ENCODE data around the gene ZC3H12A.

ZC3H12A gene

DNA sequence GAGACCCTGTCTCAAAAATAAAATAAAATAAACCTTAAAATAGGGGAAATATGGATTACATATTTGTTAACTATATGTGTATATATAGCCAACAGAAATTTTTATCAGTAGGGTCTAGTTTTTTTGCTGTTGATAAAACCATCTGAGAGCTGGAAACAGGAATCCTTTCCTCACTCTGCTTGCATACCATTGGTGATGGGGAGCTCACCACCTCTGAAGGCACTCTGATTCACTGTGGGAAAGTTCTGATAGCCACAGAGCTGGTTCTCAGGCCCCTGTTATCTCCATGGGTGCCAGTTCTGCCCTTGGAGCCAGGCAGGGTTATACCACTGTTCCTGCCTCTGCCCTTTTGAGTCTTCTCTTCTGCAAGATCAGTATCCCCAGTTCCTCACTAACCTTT lies 17.8 kb upstream of the ZC3H12A start:
- DNase-seq = no peak

DNA sequence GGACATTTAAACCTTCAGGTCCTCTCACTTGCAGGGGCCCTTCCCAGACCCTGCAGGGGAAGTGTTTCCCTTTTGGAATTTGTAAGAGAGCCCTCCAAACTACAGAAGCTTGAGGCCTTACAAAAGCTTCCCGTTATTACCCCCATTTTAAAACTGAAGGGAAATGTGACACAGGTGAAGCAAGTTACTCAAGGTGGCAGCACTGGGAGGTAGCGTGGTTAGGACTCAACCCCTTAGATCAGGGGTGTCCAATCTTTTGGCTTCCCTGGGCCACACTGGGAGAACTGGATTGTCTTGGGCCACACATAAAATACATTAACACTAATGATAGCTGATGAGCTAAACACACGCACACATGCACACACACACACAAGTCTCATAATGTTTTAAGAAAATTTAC lies 15.8 kb upstream of the ZC3H12A start:
- no peak for DNase-seq

DNA sequence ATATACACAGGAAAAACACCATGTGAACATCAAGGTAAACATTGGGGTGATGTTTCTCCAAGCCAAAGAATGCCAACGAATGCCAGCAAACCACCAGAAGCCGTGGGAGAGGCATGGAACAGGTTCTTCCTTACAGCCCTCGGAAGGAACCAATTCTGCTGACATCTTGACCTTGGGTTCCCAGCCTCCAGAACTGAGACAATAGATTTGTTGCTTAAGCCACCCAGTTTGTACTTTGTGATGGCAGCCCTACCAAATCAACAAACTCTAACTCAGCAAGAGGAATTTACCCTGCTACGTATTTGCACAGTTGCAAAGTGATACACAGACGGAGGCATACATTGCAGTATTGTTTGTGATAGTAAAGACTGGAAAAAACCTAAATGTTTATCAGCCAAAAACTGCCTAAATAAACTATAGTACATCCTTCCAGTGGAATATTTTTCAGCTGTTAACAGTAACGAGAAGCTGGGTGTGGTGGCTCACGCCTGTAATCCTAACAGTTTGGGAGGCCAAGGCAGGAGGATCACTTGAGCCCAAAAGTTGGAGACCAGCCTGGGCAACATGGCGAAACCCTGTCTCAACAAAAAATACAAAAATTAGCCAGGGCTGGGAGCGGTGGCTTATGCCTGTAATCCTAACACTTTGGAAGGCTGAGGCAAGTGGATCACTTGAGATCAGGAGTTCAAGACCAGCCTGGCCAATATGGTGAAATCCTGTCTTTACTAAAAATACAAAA lies 12.5 kb upstream of the ZC3H12A start:
- DNase-seq = no peak

DNA sequence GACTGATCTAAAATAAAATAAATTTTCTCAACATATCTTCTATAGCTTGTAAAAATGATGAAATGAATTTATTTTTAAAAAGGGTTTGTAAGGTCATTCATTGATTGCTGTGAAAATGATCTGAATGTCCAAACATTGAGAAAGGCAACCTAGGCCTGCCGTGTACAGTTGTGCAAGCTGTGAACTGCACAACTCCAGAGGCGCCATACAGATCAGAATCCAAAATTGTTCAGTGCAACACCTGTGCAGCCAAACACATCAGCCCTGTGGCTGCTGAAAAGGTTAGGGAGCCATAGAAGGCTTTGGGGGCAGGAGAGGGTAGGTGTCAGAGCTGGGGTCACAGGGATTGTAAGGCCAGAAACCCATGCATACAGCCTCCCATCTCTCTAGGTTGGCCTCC lies 9.9 kb upstream of the ZC3H12A start:
- no peak for DNase-seq

DNA sequence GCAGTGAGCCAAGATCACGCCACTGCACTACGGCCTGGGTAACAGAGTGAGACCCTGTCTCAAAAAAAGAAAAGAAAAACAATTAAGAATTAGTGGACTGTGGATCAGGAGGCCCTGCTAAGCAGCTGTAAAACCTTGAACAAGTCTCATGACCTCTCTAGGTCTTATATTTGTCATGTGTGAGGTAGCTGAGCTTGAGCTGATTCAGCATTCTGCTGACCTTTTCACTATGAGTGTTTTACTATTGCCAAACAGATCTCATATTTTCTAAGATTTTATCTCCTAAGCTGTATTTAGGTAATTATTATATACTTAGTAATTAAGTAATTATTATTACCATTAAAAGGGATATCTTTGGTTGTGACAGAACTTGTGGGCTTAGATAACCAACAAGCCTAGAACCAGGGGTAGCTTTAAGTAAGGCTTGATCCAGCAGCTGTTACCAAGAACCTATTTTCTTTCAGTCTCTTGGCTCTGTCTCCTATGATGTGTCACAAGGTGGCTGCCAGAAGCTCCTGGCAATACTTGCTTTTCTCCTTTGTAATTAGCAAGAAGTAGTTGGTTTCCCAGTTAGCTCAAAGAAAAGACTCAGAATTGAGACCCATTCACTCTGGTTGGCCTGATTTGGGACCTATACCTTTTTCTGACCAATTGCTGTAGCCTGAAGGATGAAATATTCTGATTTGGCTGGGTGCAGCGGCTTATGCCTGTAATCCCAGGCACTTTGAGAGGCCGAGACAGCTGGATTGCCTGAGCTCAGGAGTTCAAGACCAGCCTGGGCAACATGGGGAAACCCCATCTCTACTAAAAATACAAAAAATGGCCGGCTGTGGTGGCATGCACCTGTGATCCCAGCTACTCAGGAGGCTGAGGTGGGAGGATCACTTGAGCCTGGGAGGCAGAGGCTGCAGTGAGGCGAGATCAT lies 8.5 kb upstream of the ZC3H12A start:
- no peak for DNase-seq

DNA sequence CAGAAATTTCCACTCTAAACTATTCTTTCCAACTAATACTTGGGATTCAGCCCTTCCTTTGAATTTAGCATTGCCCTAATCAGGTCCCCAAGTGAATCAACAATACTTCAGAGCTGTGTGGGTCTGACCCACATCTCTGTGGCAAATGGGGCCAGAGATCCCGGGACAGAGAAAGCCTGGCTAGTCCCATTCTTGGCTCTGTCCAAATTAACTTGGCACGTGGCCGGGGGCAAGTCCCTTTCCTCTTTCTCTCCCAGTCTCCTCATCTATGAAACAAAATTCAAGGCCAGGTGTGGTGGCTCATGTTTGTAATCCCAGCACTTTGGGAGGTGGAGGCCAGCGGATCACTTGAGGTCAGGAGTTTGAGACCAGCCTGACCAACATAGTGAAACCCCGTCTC lies 6.3 kb upstream of the ZC3H12A start:
- DNase-seq = no peak

DNA sequence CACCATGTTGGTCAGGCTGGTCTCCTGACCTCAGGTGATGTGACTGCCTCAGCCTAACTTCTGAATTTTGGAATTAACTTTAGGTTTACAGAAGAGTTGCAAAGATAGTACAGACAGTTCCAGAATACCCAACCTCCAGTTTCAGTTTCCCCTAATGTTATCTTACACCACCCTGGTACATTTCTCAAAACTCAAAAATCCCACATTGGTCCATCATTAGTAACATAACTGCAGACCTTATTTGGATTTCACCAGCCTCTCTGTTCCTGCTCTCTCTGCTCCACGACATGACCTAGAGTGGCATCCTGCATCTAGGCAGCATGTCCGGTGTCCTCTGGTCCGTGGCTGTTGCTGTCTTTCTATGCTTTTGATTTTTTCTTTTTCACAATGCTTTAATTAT lies 5.0 kb upstream of the ZC3H12A start:
- no peak for DNase-seq

DNA sequence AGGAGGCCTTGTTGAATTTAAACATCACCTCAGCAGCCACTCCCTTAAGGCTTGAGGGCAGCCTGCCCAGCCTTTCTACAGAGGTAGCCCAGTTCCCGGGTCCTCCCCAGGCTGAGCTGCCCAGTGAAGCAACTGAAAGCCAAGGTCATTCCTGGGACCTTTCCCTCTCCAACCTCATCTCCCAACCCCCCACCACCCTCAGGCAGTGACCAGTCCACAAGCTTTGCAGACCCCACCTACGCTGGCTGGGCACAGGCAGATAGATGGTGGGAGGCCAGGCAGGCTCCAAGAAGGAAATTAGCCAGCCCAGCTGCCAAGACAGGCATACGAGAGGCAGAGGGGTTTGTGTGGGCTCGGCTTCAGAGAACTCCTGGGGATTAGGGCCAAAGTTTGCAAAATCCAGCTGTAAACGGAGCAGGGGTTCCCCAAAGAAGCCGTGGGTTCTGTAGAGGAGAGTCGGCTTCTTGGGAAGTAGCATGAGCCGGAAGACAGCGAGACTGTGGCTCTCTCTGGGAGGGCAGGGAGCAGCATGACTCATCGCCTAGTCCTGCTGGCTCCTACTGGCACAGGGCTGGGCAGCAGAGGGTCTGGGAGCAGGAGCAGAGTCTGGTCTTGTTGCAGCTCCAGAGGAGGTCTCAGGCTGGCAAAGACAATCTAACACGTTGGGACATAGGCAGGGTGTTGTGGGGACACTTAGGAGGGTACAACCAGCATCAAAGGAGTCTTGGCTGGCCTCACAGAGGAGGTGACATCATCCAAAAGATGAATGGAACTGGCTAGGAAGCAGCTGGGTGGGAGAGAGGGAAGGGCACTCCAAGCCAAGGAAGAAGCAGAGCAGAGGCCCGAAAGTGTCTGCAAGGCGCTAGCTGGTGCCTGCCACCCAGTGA lies 2.8 kb upstream of the ZC3H12A start:
- no peak for DNase-seq

DNA sequence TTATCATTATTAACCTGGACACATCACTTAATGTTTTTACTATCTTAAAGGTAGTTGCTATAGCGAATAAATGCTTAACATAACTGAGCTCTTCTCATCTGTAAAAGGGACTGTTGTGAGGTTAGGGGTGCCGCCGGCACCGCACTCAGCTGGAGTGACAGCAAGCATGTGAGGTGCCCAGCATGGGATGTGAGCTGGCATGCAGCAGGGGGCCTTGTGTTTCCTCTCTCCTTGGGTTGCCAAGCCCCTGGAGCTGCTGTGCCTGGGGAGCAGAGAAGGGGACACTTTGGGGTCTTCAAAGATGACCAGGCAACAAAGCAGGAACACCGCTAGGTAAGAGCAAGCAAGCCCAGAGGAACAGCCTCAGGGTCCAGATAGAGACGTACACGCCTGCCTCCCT lies 2.1 kb upstream of the ZC3H12A start:
- no peak for DNase-seq

DNA sequence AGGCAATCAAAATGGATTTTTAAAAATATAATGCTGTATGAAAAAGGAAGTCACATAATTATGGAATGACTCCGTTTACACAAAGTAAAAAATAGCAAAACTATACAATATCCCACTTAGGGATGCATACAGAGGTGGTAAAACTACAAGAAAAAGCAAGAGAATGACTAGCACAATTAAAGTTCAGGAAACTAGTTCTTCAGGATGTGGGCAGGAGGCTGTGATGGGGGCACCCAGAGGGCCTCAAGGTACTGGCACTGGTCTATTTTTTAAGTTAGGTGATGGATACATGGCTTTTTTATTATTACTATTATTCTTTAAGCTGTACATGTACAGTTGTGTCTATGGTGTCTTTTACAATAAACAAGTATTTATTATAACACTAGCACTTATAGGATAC lies 1.4 kb upstream of the ZC3H12A start:
- DNase-seq = no peak

DNA sequence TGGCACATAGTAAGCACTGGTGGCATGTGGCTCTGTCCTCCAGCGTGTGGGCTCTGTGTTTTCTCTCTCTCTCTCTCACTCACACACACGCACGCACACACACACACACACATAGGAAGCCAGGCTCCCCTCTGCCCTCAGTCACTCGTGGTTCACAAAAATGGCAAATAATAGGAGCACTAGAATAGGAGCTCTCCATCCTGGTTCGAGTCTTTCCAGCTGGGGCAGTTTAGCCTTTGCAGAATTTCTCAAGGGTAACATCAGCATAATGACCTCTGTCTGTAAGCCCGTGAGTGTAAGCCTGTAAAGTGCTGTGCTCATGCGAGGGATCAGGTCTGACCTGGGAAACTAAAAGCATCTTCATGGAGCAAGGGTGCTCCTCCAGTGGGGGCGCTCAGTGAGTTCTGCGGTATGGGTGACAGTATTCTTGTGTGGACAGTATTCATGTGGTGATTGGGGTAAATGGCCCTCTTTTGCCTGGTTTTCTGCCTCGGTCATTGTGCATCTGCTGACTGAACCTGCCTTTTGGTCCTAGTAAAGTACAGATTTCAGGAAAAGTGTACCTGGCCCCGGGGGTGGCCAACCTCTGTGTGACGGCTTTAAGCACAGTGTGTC lies 842 bp upstream of the ZC3H12A start:
- no peak for DNase-seq

DNA sequence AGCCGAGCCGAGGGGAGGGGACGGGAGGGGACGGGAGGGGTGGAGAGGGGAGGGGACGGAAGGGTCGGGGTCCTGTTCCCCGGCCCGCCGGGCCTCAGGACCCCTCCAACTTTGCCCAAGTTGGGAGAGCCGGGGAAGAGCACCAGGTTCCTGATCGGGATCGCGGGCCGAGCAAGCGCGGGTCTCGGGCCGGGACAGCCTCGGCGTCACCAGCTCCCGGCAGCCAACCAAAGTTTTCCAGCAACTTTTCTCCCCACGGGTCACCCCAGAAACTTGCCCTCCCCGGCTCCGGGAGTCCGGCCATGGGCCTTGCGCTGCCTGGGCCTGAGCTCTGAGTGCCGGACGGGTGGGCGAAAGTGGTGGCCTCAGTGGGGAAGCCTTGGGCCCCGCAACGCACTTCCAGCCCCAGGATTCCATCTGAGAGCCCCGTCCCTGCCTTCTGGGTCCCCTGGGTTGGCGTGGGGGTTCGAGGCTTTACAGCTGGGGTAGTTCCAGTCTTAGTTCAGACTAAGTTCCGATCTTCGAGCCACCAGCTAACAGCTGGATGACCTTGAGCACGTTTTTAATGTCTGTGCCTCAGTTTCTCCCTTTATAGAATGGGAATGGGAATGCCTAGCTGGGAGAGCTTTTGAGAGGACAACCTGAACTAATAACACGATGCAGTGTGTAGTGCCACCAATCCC lies 458 bp downstream of the ZC3H12A start:
- DNase-seq = no peak

DNA sequence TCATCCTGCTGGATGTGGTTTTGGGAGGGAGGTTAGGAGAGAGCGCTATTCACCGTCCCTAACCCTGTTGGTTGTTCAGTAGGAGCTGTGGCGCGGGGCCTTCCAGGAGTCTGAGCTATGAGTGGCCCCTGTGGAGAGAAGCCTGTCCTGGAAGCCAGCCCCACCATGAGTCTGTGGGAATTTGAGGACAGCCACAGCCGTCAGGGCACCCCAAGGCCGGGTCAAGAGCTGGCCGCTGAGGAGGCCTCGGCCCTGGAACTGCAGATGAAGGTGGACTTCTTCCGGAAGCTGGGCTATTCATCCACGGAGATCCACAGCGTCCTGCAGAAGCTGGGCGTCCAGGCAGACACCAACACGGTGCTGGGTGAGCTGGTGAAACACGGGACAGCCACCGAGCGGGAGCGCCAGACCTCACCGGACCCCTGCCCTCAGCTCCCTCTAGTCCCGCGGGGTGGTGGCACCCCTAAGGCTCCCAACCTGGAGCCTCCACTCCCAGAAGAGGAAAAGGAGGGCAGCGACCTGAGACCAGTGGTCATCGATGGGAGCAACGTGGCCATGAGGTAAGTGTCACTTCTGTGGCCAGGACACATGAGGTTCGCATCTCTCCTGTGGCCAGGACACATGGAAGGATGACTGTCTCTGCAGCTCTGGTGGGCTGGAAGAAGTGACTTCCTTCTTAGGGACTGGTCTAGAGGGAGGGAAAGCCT lies 1.2 kb downstream of the ZC3H12A start:
- no peak for DNase-seq

DNA sequence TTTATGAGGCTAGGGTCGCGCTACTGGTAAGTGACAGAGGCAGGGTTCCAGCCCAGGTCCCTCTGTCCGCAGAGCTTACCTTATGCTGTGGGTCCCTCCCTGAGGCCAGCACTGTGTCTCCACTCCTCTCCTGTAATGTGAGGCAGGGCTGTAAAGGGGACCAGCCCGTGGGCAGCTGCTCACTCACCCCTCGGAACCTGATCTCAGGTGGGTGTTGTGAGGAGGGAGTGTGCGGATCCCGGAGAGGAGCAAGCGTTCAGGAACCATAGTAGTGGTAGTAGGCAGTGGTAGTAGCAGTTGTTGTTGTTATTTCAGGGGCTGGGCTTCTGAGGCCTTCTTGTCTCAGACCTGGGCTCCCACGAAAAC lies 1.7 kb downstream of the ZC3H12A start:
- DNase-seq = no peak

DNA sequence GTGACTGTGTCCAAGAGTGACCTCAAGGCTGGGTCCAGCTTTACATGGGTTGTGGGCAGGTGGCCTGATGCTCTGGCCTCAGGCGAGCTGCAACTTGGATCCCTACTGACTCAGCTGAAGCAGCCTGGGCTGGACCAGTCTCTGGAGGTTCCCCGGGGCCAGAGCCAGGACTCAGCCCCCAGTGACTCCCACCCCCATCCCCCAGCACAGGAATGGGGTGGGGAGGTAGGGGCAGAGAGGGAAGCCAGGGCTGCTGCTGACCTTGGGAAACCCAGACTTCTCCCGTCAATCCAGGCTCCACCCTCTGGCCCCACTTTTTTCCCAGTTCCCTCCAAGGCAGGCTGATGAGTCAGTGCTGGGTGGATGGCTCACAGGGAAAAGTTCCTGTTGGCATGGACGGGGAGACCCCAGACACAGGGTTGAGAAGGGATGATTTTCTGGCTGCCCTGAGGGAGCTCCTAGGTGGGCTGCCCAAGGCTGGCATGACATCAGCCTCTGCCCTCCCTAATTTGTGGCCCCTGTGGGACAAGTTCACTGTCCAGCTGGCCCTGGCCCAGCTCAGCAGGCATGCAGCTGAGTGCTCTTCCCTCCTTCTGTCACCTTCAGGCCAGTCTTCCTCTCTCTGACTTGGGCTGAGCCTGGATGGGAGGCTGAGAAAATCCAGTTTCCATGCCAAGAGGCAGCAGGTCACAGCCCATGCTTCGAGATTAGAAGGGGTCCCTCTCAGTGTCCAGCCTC lies 2.2 kb downstream of the ZC3H12A start:
- no peak for DNase-seq

DNA sequence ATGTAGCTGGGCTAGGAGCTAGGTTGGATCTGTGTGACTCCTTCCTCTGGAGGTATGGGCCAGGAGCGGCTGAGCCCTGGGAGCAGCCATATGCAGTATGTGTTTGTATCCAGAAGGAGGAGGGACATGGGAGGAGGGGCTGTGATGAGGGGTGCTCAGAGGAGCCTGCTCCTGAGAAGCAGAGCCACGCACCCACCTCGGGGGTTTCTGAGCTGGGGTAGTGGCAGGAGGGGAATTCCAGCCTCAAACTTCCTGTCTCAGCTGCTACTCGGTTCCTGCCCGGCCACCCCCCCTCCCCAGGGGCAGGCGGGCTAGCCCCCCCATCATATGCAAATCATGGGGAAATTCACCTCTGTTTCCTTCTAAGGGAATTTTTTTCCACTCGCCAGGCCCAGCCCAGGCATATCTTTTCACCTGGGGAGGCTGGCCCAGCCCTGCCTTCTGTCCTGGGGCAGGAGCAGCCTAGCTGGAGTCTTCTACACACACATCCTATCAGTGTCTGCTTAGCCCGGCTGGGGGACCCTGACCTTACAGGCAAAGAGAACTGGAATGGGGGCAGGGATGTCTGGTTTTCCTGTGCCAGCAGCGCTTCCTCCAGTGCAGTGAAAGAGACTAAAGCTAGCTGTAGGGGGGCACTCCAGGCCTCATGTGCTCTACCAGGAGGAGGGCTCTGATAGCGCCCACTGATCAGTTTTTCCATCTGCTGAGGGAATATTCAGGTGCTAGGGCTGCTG lies 3.0 kb downstream of the ZC3H12A start:
- peak; percentile 88 for DNase-seq

DNA sequence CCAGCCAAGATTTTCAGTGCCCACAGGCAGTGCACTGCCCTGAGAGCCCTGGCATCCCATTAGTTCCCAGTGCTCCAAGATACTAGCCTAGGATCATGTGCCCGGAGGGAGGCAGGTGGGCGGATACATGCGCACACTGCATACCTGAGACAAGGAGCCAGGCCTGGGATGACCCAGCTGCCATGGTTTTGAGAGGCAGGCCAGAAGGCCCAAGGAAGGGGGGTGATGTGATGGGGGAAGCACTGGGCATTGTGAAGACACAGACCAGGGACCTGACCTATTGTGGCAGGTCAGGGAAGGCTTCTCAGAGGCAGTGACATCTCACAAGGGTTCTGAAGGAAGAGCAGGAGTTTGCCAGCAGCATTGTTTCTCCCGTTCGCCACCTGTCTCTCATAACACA lies 3.6 kb downstream of the ZC3H12A start:
- no peak for DNase-seq

DNA sequence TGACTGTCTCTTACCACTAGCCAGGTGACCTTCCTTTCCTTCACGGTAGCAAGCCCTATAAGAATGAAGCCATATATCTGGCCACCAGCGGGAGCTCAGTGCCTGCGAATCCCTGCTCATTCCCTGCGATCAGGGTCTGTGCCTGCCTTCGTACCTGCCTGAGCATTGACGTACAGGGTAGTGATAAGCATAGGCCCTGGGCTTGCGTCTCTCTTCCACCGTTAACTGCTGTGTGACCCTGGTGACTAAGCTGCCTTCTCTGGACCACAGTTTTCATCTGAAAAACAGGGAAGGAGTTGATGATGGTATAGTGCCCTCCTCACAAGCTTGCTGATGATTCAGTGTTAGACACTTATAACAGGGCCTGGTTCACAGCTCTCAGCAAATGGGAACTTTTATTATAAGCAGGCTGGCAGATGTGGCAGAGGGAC lies 4.1 kb downstream of the ZC3H12A start:
- peak; percentile 53 for DNase-seq

DNA sequence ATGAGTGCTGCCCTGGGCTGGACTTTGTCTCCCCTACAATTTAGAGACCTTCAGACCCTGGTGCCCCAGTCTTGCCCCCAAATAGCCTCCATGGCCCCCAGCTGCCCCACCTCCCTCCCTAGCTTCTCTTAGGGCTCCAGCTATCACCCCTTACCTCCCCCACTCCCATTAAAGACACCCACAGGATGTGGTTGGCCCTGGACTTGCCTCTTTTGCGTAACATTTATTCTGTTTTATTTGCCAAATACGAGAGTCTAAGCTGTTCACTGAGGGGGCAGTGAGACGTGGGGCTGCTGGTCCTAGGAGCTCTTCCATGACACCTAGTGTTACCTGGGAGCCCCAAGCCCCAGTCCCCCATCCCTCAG lies 4.5 kb downstream of the ZC3H12A start:
- peak; percentile 44 for DNase-seq

Data from stimulated activated CD4-positive, alpha-beta T cell treated with anti-CD3 and anti-CD28 coated beads, Interleukin-4, amount 100 ng/mL, for 1 hour (primary cell).